Measurements from ENCODE around the gene IL26. TPM values are rescaled to one million over a fixed set of nuclear protein-coding genes. Genes with fewer than 3 reads are reported as not detected.
"Not testable (repeated sequence)": the region's sequence is repeated elsewhere in the genome, so short reads cannot be mapped to it uniquely, and the experiment has no call there.

IL26 gene
- total and polyA plus RNA-seq, 9 donors = not detected

DNA sequence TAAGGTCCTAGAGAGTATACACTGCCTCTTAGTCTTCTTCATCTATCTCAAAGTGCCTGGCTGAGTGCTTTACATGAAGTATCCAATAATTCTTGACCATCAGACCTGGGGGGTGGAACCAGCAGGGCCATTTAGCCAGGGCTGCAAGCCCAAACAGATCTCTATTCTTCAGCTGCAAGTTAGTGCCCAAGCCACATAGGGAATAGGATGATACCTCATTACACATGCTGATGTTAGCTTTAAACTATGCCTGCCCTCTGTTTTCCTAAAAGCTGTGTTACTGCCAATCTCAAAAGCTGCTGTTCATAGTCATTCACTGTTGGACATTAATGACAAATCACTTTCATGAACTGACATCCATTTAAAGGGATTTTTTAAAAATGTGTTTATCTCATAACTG is 49.4 kb downstream of the IL26 start:
- no peak overlapping the region for H3K27ac ChIP-seq
- H3K36me3 ChIP-seq = no peaks in the 10 kb centered on the region
- no peak overlapping the region for H3K4me3 ChIP-seq
- H3K4me1 ChIP-seq (ENCODE audit: insufficient read depth) = no peaks in the 10 kb centered on the region
- no peak for DNase-seq
- H3K27me3 ChIP-seq = no peaks in the 10 kb centered on the region
- intact Hi-C loops (cut with DNase I) = no loop called here
- TF ChIP-seq, protein P1, sequence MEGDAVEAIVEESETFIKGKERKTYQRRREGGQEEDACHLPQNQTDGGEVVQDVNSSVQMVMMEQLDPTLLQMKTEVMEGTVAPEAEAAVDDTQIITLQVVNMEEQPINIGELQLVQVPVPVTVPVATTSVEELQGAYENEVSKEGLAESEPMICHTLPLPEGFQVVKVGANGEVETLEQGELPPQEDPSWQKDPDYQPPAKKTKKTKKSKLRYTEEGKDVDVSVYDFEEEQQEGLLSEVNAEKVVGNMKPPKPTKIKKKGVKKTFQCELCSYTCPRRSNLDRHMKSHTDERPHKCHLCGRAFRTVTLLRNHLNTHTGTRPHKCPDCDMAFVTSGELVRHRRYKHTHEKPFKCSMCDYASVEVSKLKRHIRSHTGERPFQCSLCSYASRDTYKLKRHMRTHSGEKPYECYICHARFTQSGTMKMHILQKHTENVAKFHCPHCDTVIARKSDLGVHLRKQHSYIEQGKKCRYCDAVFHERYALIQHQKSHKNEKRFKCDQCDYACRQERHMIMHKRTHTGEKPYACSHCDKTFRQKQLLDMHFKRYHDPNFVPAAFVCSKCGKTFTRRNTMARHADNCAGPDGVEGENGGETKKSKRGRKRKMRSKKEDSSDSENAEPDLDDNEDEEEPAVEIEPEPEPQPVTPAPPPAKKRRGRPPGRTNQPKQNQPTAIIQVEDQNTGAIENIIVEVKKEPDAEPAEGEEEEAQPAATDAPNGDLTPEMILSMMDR (IDR thresholded peaks at IDR 0.05) = no peak
- TF ChIP-seq POLR2A (IDR thresholded peaks at IDR 0.05) = no peak
- no peak for TF ChIP-seq EP300 (IDR thresholded peaks at IDR 0.05)
- no peaks in the 10 kb centered on the region for H3K9me3 ChIP-seq

DNA sequence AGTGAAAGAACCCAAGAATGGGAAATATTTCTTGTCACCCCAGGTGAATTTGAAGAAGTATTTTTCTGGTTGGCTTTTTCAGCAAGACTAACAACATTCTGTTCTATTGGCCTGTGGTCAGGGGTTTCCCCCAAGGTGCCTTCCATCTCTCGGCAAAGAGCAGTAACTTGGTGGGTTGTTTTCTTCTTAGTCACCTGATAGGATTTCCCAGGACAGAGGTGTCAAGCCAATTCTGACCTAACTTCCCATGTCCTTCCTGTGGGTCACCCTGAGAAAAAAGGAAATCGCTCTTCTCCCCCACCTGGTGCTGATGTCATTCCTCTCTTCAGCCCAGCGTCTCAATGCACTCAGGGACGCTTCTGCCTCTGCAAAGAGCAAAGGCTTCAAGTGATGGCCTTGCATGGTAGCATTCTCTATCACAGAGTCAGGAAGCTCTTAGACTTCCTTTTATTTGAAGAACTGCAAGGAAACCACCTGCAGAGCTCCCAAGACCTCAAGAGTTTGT is 50.0 kb downstream of the IL26 start:
- no peak overlapping the region for H3K27ac ChIP-seq
- DNase-seq = no peak
- no peaks in the 10 kb centered on the region for H3K4me1 ChIP-seq (ENCODE audit: insufficient read depth)
- no peaks in the 10 kb centered on the region for H3K9me3 ChIP-seq
- 52 to 67% (median 64%) methylated on average over 4 of the region's 4 CpGs for WGBS, 3 donors
- no peaks in the 10 kb centered on the region for H3K27me3 ChIP-seq
- TF ChIP-seq EP300 (IDR thresholded peaks at IDR 0.05) (no peak), POLR2A (IDR thresholded peaks at IDR 0.05) (no peak)
- TF ChIP-seq, protein P1 (IDR thresholded peaks at IDR 0.05) = no peak
- H3K4me3 ChIP-seq = no peak overlapping the region
- intact Hi-C loops (cut with DNase I) = no loop called here
- H3K36me3 ChIP-seq = no peaks in the 10 kb centered on the region

DNA sequence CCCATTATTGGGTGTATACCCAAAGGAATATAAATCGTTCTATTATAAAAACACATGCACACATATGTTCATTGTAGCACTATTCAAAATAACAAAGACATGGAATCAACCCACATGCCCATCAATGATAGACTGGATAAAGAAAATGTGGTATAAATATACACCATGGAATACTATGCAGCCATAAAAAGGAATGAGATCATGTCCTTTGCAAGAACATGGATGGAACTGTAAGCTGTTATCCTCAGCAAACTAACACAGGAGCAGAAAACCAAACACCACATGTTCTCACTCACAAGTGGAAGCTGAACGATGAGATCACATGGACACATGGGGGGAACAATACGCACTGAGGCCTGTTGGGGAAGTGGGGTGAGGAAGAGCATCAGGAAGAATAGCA is 50.8 kb downstream of the IL26 start:
- H3K4me1 ChIP-seq (ENCODE audit: insufficient read depth); intact Hi-C loops (cut with DNase I); DNase-seq; H3K9me3 ChIP-seq; H3K27ac ChIP-seq; H3K36me3 ChIP-seq; H3K4me3 ChIP-seq; H3K27me3 ChIP-seq: not testable (repeated sequence)
- 88 to 93% (median 90%) methylated on average over 3 of the region's 3 CpGs for WGBS, 3 donors

DNA sequence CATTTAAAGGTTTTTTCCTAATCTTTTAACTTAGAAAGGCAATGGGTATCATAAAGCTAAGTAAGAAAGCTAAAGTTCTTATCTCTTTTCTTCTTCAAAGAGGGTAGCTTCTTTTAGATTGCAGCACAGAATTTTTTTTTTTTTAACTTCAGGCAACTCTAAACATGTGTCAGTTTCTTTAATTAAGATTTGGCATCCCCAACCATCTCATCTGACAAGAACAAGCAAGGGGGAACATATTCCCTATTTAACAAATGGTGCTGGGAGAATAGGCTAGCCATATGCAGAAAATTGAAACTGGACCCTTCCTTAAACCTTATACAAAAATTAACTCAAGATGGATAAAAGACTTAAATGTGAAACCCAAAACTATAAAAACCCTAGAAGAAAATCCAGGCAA is 51.8 kb downstream of the IL26 start:
- Histone ChIP-seq H3K4me1 (ENCODE audit: insufficient read depth) (no peaks in the 10 kb centered on the region), H3K4me3 (no peak overlapping the region), H3K27me3 (no peaks in the 10 kb centered on the region), H3K27ac (no peak overlapping the region), H3K36me3 (no peaks in the 10 kb centered on the region), H3K9me3 (no peaks in the 10 kb centered on the region)
- DNase-seq = no peak
- intact Hi-C loops (cut with DNase I) = no loop called here
- TF ChIP-seq EP300 (IDR thresholded peaks at IDR 0.05) (no peak), POLR2A (IDR thresholded peaks at IDR 0.05) (no peak)
- TF ChIP-seq, protein P1 (IDR thresholded peaks at IDR 0.05) = no peak

DNA sequence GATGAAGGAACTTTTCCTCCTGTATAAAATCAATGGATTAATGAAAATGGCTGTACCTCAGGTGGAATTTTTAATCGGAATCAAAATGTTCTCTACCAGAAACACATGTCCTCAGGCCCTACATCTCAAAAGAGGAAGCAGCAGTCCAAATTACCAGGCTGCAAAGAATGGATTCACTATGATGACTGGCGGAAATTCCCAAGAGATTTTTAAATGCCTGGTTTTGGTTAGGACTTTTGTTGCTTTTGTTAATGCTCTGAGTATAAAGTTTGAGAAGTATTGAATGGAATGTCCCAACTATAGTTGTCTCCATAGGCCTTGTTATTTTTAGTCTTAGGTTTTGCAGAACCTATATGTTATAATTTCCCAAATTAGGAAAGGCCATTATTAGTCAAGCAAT is 54.9 kb downstream of the IL26 start:
- Histone ChIP-seq H3K27ac (no peak overlapping the region), H3K4me1 (ENCODE audit: insufficient read depth) (no peaks in the 10 kb centered on the region), H3K4me3 (no peak overlapping the region), H3K36me3 (no peaks in the 10 kb centered on the region), H3K9me3 (no peaks in the 10 kb centered on the region), H3K27me3 (no peaks in the 10 kb centered on the region)
- TF ChIP-seq POLR2A (IDR thresholded peaks at IDR 0.05) (no peak), EP300 (IDR thresholded peaks at IDR 0.05) (no peak)
- TF ChIP-seq, protein P1 (IDR thresholded peaks at IDR 0.05) = no peak
- WGBS, 3 donors = 92 to 93% (median 92%) methylated on average over 2 of the region's 2 CpGs
- DNase-seq = no peak
- intact Hi-C loops (cut with DNase I) = no loop called here
